GM12872 (cell line): ENCODE data around the gene OPCML.

Source experiments
- CTCF ChIP-seq: IDR thresholded peaks from 3 replicates; pipeline ENCODE4 v1.5.1; 2011; ENCODE audit warnings: low read depth, mild to moderate bottlenecking, low read length, moderate library complexity; ENCODE audit not compliant: insufficient read depth

The OPCML gene

GRCh38 chr11:133162227-133162626, 370.1 kb downstream of the OPCML start:
- no peak for TF ChIP-seq CTCF

- no peak for TF ChIP-seq CTCF
Measured at GRCh38 chr11:133160754-133161153, 371.5 kb downstream of the OPCML start.

- TF ChIP-seq CTCF = no peak
Measured at GRCh38 chr11:133156986-133157745, 375.1 kb downstream of the OPCML start.

GRCh38 chr11:133154781-133155180, 377.5 kb downstream of the OPCML start:
- no peak for TF ChIP-seq CTCF

- TF ChIP-seq CTCF = no peak
Measured at GRCh38 chr11:133154076-133154475, 378.2 kb downstream of the OPCML start.

GRCh38 chr11:133153031-133153430, 379.3 kb downstream of the OPCML start:
- no peak for TF ChIP-seq CTCF

- no peak for TF ChIP-seq CTCF
Measured at GRCh38 chr11:133149698-133150097, 382.6 kb downstream of the OPCML start.
